NCI-H524 treated with DMSO at 0.1 percent for 48 hours (cell line): ENCODE measurements around the gene CAPG.

Experiments used
- DNase-seq: peaks from one replicate; lab custom pipeline; 2025; lab: John Stamatoyannopoulos, UW

The CAPG gene

DNA sequence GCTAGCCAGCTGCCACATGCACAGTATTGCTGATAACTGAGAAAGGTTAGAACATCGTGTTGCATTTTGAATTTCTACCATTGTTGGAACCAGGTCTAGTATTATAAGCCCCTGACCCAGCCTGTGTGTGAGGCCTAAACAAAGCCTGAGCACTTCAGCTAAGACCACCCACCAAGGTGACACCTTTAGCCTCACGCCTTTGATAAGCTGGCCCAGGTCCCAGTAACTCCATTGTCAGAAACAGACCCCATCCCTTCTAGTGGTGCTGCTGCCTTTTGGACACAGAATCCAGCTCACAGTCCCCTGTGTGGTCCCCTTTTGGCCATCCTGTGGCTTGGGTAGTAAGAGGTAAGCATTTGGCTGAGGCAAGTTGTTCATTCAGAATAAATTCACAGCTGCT is 54.0 kb downstream of the CAPG start:
- DNase-seq, result no peak

DNA sequence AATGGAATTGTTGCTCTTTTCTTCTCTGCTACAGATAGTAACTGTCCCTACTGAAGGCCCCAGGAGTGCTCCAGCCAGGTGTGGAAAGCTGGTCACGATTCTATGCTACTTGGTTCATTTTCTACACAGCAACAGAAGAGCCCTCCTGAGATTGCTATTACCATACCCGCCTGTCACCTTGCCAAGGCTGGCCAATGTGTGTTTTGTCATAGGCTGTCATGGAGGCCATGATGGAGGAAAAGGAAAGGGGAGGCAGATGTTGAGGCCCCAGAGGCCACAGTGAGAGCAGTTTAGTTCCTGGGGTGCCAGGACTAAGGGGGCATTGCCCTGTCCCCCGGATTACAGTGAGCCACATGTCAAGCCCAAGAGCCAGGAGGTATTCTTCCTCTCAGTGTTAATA is 54.6 kb downstream of the CAPG start:
- no peak for DNase-seq

GRCh38 chr2:85355073-85355410 is 55.1 kb downstream of the CAPG start:
- DNase-seq, result no peak

DNA sequence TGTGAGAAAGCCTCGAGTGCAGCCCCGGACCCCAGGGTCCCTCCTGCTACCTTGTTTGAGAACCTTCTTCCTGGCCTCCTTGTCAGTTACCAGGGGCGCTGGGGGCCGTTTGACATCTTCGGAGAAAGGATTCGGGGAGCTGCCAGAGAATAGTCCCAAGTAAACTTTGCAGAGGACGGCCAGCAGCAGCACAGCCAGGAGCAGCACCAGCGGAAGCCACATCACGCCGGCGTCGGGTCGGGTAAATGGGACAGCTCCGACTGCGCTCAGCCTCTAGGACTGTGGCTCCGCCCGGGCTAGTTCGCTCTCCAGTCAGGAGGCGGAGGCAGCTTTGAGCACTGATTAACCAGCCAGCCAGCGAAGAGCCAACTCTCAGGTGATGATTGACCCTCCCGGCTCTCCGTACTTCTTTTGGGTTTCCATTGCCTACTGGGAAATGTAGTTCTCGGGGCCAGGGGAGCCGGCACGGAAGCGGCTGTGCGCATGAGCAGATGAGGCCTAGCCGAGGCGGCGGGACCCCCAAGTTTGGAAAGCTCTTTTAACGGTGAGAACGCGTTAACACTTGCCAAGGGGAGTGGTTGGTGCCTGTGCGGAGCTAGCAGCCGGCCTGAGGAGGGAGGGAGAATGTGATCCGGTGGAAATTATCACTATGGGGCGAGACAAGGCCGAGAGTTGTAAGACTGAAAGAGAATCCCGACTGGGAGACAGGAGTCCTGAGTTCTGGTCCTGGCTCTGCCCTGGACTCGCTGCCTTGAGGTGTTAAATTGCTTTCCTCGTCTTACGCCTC is 55.7 kb downstream of the CAPG start, which contains the start of the genes ELMOD3 and RETSAT:
Gene ELMOD3, plus strand, starts transcription at position 484 of the 787 bp plus-strand sequence. CDS start 2,430 bp downstream, outside the sequence.
Gene RETSAT, minus strand, starts transcription at position 243 of the 787 bp plus-strand sequence. Its CDS starts 21 bp downstream, at position 222.
- DNase-seq, result peak; percentile 93

- no peak for DNase-seq
These were observed 56.3 kb downstream of the CAPG start for GRCh38 chr2:85353876-85354285.

GRCh38 chr2:85347599-85347998 is 62.6 kb downstream of the CAPG start:
- DNase-seq, result no peak
